ENCODE measurements around the gene PTCD3.

Gene PTCD3

GRCh38 chr2:86105969-86106945 is at the start of gene PTCD3:
Gene PTCD3, plus strand, starts transcription at chr2:86106235. Its CDS starts 13 bp downstream, at chr2:86106248.
- DNase-seq (ENCODE audit: low read depth) = peak; percentile 89

GRCh38 chr2:86056590-86057331 is 49.3 kb upstream of the PTCD3 start:
- DNase-seq (ENCODE audit: low read depth) = no peak

GRCh38 chr2:86062043-86062442 is 44.0 kb upstream of the PTCD3 start:
- no peak for DNase-seq (ENCODE audit: low read depth)

- no peak for DNase-seq (ENCODE audit: low read depth)
These were observed 42.0 kb upstream of the PTCD3 start for GRCh38 chr2:86064006-86064405.

GRCh38 chr2:86065512-86065911 is 40.5 kb upstream of the PTCD3 start:
- no peak for DNase-seq (ENCODE audit: low read depth)

GRCh38 chr2:86066007-86066578 is 39.9 kb upstream of the PTCD3 start:
- DNase-seq (ENCODE audit: low read depth) = no peak

- DNase-seq (ENCODE audit: low read depth) = no peak
These were observed 39.1 kb upstream of the PTCD3 start for GRCh38 chr2:86066915-86067314.

GRCh38 chr2:86068136-86068588 is 37.9 kb upstream of the PTCD3 start:
- no peak for DNase-seq (ENCODE audit: low read depth)

- no peak for DNase-seq (ENCODE audit: low read depth)
These were observed 37.4 kb upstream of the PTCD3 start for GRCh38 chr2:86068648-86069047.

- DNase-seq (ENCODE audit: low read depth) = no peak
These were observed 36.8 kb upstream of the PTCD3 start for GRCh38 chr2:86069091-86069685.

- DNase-seq (ENCODE audit: low read depth) = no peak
These were observed 36.2 kb upstream of the PTCD3 start for GRCh38 chr2:86069783-86070339.

- no peak for DNase-seq (ENCODE audit: low read depth)
These were observed 35.2 kb upstream of the PTCD3 start for GRCh38 chr2:86070868-86071267.

- no peak for DNase-seq (ENCODE audit: low read depth)
These were observed 33.7 kb upstream of the PTCD3 start for GRCh38 chr2:86072271-86072858.

- no peak for DNase-seq (ENCODE audit: low read depth)
These were observed 32.8 kb upstream of the PTCD3 start for GRCh38 chr2:86073225-86073624.

GRCh38 chr2:86074256-86074655 is 31.8 kb upstream of the PTCD3 start:
- DNase-seq (ENCODE audit: low read depth) = no peak

GRCh38 chr2:86074811-86075210 is 31.2 kb upstream of the PTCD3 start:
- no peak for DNase-seq (ENCODE audit: low read depth)

- no peak for DNase-seq (ENCODE audit: low read depth)
These were observed 30.1 kb upstream of the PTCD3 start for GRCh38 chr2:86075886-86076285.

GRCh38 chr2:86078774-86079545 is 27.1 kb upstream of the PTCD3 start:
- no peak for DNase-seq (ENCODE audit: low read depth)

- DNase-seq (ENCODE audit: low read depth) = peak; percentile 59
These were observed 25.8 kb upstream of the PTCD3 start for GRCh38 chr2:86079981-86080911.

- no peak for DNase-seq (ENCODE audit: low read depth)
These were observed 24.3 kb upstream of the PTCD3 start for GRCh38 chr2:86081724-86082123.
